CD14-positive monocyte (primary cell): ENCODE measurements around the gene SPRY2. TPM values are rescaled to one million over a fixed set of nuclear protein-coding genes. Genes with fewer than 3 reads are reported as not detected.

Experiments
- DNase-seq, 3 donors: peaks; one replicate each; pipeline ENCODE4 v3.0.0-alpha.2; 2011 to 2022
- H2AFZ ChIP-seq: 2 replicates; pipeline ENCODE4 v1.6.0; 2012; ENCODE audit warnings: mild to moderate bottlenecking, low read depth, low read length, inconsistent platforms; ENCODE audit not compliant: insufficient read depth, poor library complexity, severe bottlenecking
- H3K27ac ChIP-seq, 2 donors: 1 replicate in 1 of 2; 2 replicates in 1 of 2; pipeline ENCODE4 v1.5.1; 2012 to 2013; ENCODE audit warnings: low read length in 2 of 2, control low read depth in 1 of 2, inconsistent platforms in 1 of 2, low read depth in 1 of 2, mild to moderate bottlenecking in 1 of 2
- H3K27me3 ChIP-seq, 2 donors: one replicate each; pipeline versions ENCODE4 v1.6.0 to v1.6.1; 2011 to 2013; ENCODE audit warnings: low read length in 2 of 2; ENCODE audit not compliant: control insufficient read depth in 2 of 2, insufficient read depth in 2 of 2
- H3K36me3 ChIP-seq, 2 donors: replicated peaks in 1 of 2; 1 replicate in 1 of 2; 2 replicates in 1 of 2; pipeline versions ENCODE4 v1.5.1 to v1.6.1; 2012 to 2013; ENCODE audit warnings: low read length in 2 of 2, control low read depth in 1 of 2, inconsistent platforms in 1 of 2, mild to moderate bottlenecking in 1 of 2; ENCODE audit not compliant: insufficient read depth in 2 of 2, control insufficient read depth in 1 of 2
- H3K4me1 ChIP-seq, 2 donors: 1 replicate in 1 of 2; 2 replicates in 1 of 2; pipeline versions ENCODE4 v1.5.1 to v1.6.1; 2012 to 2013; ENCODE audit warnings: low read length in 2 of 2, control low read depth in 1 of 2, inconsistent platforms in 1 of 2, mild to moderate bottlenecking in 1 of 2, moderate library complexity in 1 of 2; ENCODE audit not compliant: insufficient read depth in 2 of 2, control insufficient read depth in 1 of 2
- H3K4me2 ChIP-seq: replicated peaks from 2 replicates; pipeline ENCODE3; 2012; ENCODE audit warnings: low read length, moderate library complexity, mild to moderate bottlenecking; ENCODE audit not compliant: poor library complexity, severe bottlenecking; ENCODE audit errors: extremely low read depth
- H3K4me3 ChIP-seq, 3 experiments: fragments of 200-600 bp in 1 of 3; sonication (generic) in 1 of 3; replicated peaks in 1 of 3; 1 replicate in 2 of 3; 2 replicates in 1 of 3; pipeline ENCODE4 v1.5.1; 2011 to 2013; ENCODE audit warnings: low read length in 3 of 3, mild to moderate bottlenecking in 3 of 3, control low read depth in 2 of 3, low read depth in 2 of 3, inconsistent platforms in 1 of 3, moderate library complexity in 1 of 3
- H3K79me2 ChIP-seq: 2 replicates; pipeline ENCODE4 v1.6.0; 2012; ENCODE audit warnings: mild to moderate bottlenecking, control low read depth, inconsistent platforms, low read length, moderate library complexity; ENCODE audit not compliant: insufficient read depth
- H3K9ac ChIP-seq: 2 replicates; pipeline ENCODE4 v1.6.0; 2017; ENCODE audit warnings: low read length, mild to moderate bottlenecking; ENCODE audit not compliant: insufficient read depth, poor library complexity, severe bottlenecking
- H3K9me3 ChIP-seq, 2 donors: replicated peaks in 1 of 2; 1 replicate in 1 of 2; 2 replicates in 1 of 2; pipeline versions ENCODE4 v1.5.1 to v1.6.1; 2012 to 2013; ENCODE audit warnings: low read length in 2 of 2, control low read depth in 1 of 2; ENCODE audit not compliant: control insufficient read depth in 1 of 2, insufficient read depth in 1 of 2
- H4K20me1 ChIP-seq: 2 replicates; pipeline ENCODE4 v1.6.0; 2012; ENCODE audit warnings: mild to moderate bottlenecking, low read length, control low read depth, moderate library complexity; ENCODE audit not compliant: insufficient read depth
- H3K27ac Mint-ChIP-seq, 7 donors: one replicate each; pipeline ENCODE4 v1.8.0; 2020; ENCODE audit warnings: mild to moderate bottlenecking in 7 of 7, mixed read lengths in 7 of 7, moderate library complexity in 6 of 7, inconsistent platforms in 2 of 7
- H3K27me3 Mint-ChIP-seq, 3 donors: one replicate each; pipeline ENCODE4 v1.8.0; 2021 to 2022; ENCODE audit warnings: low read depth in 3 of 3, mild to moderate bottlenecking in 3 of 3, mixed read lengths in 3 of 3, moderate library complexity in 3 of 3, inconsistent platforms in 1 of 3
- H3K36me3 Mint-ChIP-seq, 2 donors: one replicate each; pipeline ENCODE4 v1.8.0; 2020; ENCODE audit warnings: mixed read lengths in 2 of 2, inconsistent platforms in 1 of 2, mild to moderate bottlenecking in 1 of 2
- H3K4me1 Mint-ChIP-seq: one replicate; pipeline ENCODE4 v1.8.0; 2020; ENCODE audit warnings: mild to moderate bottlenecking, mixed read lengths
- H3K4me3 Mint-ChIP-seq, 2 donors: one replicate each; pipeline ENCODE4 v1.8.0; 2020; ENCODE audit warnings: mild to moderate bottlenecking in 2 of 2, mixed read lengths in 2 of 2, moderate library complexity in 1 of 2
- H3K9me3 Mint-ChIP-seq, 7 donors: one replicate each; pipeline ENCODE4 v1.8.0; 2020 to 2022; ENCODE audit warnings: mixed read lengths in 7 of 7, mild to moderate bottlenecking in 6 of 7, moderate library complexity in 6 of 7, inconsistent platforms in 2 of 7
- WGBS: methylation state at CpG from one replicate; pipeline ENCODE4 v1.1.5; 2013; ENCODE audit warnings: missing lambda C conversion rate; ENCODE audit not compliant: insufficient coverage; 5-methylcytosine and 5-hydroxymethylcytosine counted together
- intact Hi-C, 2 donors: fragments of 100-400 bp; cut with micrococcal nuclease; formaldehyde crosslinking; loops; one replicate each; pipeline versions ENCODE4 v1.15.0 to v1.15.1; 2023
- polyA plus RNA-seq, 3 donors: library from polyadenylated mRNA; depleted of rRNA in 1 of 3; unstranded in 2 of 3; stranded (reverse) in 1 of 3; fragments of 300-500 nt in 2 of 3; fragments of >200 nt in 1 of 3; fragmentation: Illumina TruSeq in 2 of 3; gene quantifications; 1 replicate in 2 of 3; 2 replicates in 1 of 3; pipeline ENCODE4 v1.2.3, GENCODE V29; 2012 to 2021
- TF ChIP-seq, protein P1 (sequence below): fragments of 200-600 bp; IDR thresholded peaks from one replicate; pipeline ENCODE4 v1.8.0; 2022; ENCODE audit warnings: antibody characterized with exemption, mild to moderate bottlenecking

Gene SPRY2
- polyA plus RNA-seq, 3 donors = 0.26 to 1.8 (median 0.73) TPM

DNA sequence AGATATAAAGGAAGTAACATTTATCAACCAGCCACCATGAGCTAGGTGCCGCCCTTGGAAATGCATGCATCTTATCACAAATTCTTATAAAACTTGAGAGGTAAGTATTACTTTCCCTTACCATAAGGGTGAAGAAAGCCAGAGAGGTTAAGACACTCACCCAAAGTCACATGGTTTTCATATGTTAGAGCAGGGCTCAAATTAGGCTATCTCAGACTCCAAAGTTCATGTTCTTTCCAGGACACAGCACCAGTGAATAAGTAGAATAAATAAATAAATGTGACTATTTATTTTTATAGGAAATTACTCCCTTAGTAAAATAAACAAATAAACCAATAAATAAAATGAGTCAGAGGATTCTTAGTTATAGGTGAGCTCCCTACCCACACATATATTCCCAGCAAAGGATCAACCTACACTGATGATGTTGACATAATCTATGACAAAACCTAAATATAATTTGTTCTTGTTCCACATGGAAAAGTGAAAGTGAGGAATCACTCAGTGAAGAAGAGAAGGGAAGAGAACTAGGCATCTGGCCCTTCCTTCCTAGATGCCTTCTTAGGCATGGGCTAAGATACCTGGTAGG, 27.2 kb downstream of the SPRY2 start:
- Histone ChIP-seq H3K4me2 (no peak overlapping the region), H3K9ac (no peak overlapping the region), H2AFZ (no peak overlapping the region), H4K20me1 (no peaks in the 10 kb centered on the region), H3K27ac (no peak overlapping the region), H3K4me3 (no peak overlapping the region), H3K4me1 (no peaks in the 10 kb centered on the region), H3K79me2 (no peaks in the 10 kb centered on the region), H3K9me3 (peaks cover 0 to 1% of the 10 kb centered on the region in 2 donors), H3K27me3 (no peaks in the 10 kb centered on the region), H3K36me3 (no peaks in the 10 kb centered on the region)
- WGBS = no CpG with 5 or more reads among the region's 1 CpG
- intact Hi-C loops = no loop called here
- H3K9me3 Mint-ChIP-seq = peaks cover 0 to 3% (median 0%) of the 10 kb centered on the region in 7 donors
- H3K4me3 Mint-ChIP-seq = no peak overlapping the region
- H3K4me1 Mint-ChIP-seq = no peaks in the 10 kb centered on the region
- no peak for DNase-seq
- no peaks in the 10 kb centered on the region for H3K36me3 Mint-ChIP-seq
- peaks cover 0 to 1% (median 0%) of the 10 kb centered on the region in 3 donors for H3K27me3 Mint-ChIP-seq
- TF ChIP-seq, protein P1, sequence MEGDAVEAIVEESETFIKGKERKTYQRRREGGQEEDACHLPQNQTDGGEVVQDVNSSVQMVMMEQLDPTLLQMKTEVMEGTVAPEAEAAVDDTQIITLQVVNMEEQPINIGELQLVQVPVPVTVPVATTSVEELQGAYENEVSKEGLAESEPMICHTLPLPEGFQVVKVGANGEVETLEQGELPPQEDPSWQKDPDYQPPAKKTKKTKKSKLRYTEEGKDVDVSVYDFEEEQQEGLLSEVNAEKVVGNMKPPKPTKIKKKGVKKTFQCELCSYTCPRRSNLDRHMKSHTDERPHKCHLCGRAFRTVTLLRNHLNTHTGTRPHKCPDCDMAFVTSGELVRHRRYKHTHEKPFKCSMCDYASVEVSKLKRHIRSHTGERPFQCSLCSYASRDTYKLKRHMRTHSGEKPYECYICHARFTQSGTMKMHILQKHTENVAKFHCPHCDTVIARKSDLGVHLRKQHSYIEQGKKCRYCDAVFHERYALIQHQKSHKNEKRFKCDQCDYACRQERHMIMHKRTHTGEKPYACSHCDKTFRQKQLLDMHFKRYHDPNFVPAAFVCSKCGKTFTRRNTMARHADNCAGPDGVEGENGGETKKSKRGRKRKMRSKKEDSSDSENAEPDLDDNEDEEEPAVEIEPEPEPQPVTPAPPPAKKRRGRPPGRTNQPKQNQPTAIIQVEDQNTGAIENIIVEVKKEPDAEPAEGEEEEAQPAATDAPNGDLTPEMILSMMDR = no peak
- no peak overlapping the region for H3K27ac Mint-ChIP-seq

DNA sequence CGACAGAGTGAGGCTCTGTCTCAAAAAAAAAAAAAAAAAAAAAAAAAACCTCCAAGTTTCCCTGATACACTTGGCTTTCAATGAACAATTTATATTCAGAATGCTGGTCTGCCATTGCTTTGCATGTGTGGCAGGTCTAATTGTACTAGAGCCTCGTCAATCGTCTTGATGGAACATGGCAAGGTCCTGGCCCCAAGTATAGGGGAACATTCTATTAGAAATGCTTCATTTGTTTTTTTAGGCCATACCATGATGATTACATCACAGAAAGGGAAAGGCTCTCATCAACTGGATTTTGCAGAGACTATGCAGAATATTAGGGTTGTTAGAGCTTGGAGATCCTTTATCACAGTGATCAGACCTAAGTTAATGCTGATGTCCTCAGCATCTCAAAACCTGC, 28.0 kb downstream of the SPRY2 start:
- Histone ChIP-seq H3K4me3 (no peak overlapping the region), H3K9ac (no peak overlapping the region), H3K4me2 (no peak overlapping the region), H3K27me3 (no peaks in the 10 kb centered on the region), H3K27ac (no peak overlapping the region), H3K36me3 (no peaks in the 10 kb centered on the region), H2AFZ (no peak overlapping the region), H3K79me2 (no peaks in the 10 kb centered on the region), H3K4me1 (no peaks in the 10 kb centered on the region), H3K9me3 (no peaks in the 10 kb centered on the region), H4K20me1 (no peaks in the 10 kb centered on the region)
- Mint-ChIP-seq H3K36me3 (no peaks in the 10 kb centered on the region), H3K27ac (peak overlapping the region in 1 of 7 donors; percentile 23), H3K4me3 (no peak overlapping the region), H3K4me1 (no peaks in the 10 kb centered on the region), H3K27me3 (peaks cover 0 to 1% (median 0%) of the 10 kb centered on the region in 3 donors), H3K9me3 (no peaks in the 10 kb centered on the region)
- no peak for DNase-seq
- 100% methylated on average over 1 of the region's 3 CpGs for WGBS
- intact Hi-C loops = no loop called here
- TF ChIP-seq, protein P1 = no peak
